ENCODE measurements around the gene GPR4. TPM values are rescaled to one million over a fixed set of nuclear protein-coding genes. Genes with fewer than 3 reads are reported as not detected.

GPR4 gene
- total RNA-seq, 1 donor from 2014 or later, result 0.48 TPM

DNA sequence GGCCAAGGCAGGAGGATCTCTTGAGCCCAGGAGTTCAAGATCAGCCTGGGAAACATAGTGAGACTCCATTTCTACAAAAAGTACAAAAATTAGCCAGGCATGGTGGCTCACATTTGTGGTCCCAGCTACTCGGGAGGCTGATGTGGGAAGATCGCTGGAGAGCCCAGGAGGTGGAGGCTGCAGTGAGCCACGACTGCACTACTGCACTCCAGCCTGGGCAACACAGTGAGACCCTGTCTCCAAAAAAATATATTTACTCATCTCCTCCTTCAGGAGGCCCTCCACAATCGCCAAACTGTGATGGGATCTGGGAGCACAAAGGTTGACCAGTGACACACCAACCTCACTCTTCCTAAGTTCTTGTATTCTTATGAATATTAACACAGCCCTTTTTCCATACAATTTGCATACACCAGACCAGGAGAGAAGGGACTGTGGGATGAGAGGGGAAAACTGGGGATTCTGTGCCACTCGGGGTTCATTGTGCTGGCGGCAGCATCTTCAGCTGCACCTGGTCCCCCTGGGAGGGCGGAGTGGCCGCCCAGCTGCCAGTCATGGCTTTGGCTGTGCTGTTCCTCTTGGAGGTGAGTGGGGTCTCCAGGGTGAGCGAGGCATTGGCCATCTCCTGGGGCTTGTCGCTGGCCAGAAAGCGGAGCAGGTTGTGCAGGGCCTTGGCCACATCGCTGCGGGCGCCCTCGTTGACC, 11.6 kb downstream of the GPR4 start:
- DNase-seq (ENCODE audit: low spot score), result no peak

DNA sequence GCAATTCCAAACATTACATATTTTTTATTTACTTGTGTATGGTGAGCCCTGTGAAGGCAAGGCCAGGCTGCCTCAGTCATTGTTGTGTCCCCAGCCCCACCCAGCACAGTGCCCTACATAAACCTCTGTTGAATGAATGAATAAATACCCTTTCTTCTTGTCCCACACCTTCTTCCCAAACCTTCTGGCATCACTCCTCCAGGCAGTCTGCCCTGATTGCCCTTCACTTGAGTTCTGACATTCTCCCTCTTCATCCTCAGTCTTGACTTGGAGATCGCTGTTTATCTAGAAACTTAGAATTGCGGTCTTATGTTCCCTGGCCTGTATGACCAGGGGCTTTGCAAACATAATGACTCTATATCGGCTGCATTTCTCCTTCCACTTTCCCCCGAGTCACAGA, 12.2 kb downstream of the GPR4 start:
- DNase-seq (ENCODE audit: low spot score), result no peak

DNA sequence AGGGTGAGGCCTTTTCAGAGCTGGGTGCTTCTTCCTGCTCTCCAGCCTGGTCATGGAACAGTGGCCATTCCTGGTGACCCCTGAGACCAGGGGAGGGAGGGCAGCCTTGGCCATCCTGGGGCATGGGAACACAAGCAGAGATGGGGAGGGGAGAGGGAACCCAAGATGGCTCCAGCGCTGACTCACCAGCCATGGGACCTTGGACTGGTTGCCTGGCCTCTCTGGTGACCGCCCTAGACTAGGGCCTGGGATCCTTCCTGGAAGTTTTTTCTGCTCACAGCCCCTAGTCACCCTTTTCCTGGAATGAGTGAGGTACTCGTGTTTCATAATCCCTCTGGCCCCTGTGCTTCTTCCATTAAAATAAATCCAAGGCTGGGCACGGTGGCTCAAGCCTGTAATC, 14.1 kb downstream of the GPR4 start:
- no peak for DNase-seq (ENCODE audit: low spot score)

DNA sequence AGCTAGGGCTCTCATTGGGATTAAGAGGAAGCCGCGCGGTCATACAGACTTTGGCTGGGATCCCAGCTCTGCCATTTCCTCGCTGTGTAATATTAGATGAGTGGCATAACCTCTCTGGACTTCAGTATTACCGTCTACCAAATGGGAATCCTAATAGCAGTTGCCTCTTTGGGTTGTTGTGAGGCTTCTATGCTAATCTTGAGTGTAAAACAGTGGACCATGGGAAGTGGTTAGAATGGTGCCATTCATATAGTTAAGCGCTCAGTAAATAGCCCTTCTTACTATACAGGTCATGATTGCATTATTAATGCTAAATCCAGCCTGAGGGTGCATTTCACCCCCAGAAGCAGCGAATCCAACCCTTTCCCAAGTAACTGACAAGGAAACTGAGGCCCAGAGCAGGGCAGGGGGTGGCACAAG, 16.8 kb downstream of the GPR4 start:
- no peak for DNase-seq (ENCODE audit: low spot score)

DNA sequence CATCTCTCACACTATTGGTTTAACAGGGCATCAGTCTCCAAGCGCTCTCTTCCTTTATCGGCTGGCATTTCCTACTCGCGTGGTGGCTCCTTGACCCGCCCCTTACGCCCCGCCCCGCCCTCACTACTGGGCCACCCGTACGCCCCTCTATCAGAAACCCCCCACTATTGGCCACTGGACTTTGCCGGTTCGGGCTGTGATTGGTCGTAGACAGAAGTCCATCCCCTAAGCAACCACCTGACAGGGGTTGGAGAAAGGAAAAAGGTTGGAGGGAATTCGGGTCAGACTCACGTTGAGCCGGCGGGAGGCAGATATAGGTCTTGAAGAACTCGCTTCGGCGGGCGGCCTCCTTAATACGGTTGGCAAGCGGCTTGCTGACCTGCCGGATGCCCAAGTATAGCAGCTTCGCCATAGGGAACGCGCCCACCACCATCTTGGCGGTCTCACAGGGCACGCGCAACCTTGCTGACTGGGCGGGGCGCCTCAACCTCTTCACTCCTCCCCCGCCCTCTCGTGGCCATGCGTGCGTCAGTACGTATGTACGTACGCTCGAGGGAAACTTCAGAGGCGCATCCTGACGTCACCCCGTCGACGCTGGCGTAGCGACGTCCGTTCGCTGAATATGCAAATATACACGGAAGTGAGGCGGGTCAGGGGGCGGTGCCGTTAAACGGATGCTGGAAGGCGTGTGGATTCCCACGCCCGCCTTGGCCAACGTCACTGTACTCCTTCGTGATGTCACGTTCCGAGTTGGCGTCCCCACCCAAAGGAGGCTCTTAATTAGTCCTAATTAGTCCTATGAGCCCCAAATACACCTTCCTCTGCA, 17.5 kb downstream of the GPR4 start, which contains the start of gene OPA3:
Gene OPA3, minus strand, starts transcription at position 471 of the 826 bp plus-strand sequence. Its CDS starts 38 bp downstream, at position 433.
- peak; percentile 100 for DNase-seq (ENCODE audit: low spot score)

DNA sequence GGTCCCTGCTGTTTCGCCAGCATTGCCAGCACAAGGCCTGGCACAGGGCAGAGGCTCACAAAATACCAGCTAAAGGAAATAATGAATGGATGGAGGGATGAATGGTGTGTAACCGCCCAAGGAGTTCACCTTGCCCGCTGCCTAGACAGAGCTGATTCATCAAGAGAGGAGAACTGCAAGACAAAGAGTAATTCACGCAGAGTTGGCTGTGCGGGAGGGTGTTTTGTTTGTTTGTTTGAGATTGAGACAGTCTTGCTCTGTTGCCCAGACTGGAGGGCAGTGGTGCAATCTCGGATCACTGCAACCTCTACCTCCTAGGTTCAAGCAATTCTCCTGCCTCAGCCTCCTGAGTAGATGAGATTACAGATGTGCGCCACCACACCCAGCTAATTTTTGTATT, 20.4 kb downstream of the GPR4 start:
- DNase-seq (ENCODE audit: low spot score), result no peak

DNA sequence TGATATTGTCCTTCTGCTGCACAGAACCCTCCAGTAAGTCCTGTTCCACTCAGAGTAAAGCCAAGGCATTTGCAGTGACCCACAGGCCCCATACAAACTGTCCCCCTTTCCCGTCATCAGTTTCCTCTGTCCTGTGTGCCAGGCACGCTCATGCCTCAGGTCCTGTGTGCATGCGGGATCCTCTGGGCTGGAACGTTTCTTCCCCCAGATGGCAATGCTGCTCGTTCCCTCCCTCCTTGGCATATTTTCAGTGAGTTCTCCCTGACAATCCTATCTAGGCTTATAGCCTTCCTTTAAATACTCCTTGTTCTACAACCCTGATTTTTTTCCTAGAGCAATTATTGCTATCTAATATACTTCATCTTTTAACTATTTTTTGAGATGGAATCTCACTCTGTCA, 23.2 kb downstream of the GPR4 start:
- peak; percentile 42 for DNase-seq (ENCODE audit: low spot score)

DNA sequence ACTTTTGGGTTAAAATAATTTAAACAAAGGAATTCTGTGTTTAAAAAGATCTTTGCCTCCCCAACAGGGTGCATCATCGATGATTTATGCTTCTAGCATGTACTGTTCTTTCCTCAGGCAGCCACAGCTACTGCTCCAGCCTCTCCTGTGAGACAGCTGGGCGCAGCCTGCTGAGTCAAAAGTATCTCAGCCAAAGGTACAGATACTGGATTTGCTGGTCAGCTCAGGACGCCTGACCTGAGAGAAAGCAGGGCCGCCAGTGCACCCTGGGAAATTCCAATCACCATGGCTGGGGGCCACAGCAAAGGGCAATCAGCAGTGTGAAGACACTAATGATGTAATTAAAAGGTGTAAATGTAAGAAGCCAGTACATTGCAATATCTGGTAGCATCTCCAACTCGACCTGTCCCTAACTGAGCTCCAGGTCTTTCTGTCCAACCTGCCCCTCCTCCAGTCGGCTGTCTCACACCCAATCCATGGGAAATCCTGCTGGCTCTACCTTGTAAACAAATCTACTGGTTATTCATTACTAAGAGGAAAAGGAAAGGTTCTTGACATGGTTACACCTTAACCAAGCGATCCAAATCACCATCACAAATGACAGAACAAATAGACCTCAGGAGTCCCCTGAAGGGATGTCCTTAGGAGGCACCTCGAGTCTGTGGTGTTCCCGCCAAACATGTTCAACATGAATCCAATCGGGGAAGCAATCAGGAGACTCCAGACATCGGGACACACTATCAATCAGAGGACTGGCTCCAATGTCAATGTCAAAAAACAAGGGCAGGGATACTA, 24.7 kb downstream of the GPR4 start:
- DNase-seq (ENCODE audit: low spot score), result peak; percentile 70

DNA sequence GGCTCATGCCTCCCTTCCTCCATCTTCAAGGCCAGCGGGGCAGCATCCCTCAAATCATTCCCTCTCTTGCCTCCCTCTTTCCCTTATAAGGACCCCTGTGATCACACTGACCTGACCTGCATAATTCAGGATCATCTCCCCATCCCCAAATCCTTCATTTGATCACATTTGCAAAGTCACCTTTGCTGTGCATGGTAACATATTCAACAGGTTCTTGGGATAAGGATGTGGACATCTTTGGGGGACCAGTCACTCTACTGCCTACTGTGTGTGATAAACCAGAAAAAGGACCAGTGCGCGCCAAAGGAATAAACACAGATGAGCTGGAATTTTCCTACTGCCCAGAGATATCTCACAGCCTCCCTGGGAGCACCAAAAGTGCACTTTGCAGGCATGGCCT, 25.3 kb downstream of the GPR4 start:
- no peak for DNase-seq (ENCODE audit: low spot score)

DNA sequence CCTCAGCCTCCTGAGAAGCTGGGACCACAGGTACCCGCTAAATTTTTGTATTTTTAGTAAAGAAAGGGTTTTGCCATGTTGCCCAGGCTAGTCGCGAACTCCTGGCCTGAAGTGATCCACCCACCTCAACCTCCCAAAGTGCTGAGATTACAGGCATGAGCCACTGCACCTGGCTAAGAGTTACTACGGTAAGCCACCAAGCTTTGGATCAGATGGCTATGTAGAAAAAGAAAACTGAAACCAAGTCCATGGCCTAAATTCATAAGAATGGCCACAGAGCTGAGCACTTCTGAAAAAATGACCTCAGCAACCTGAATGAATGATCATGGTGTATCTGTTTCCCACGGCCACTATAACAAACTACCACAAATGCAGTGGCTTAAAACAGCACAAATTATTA, 26.8 kb downstream of the GPR4 start:
- no peak for DNase-seq (ENCODE audit: low spot score)

DNA sequence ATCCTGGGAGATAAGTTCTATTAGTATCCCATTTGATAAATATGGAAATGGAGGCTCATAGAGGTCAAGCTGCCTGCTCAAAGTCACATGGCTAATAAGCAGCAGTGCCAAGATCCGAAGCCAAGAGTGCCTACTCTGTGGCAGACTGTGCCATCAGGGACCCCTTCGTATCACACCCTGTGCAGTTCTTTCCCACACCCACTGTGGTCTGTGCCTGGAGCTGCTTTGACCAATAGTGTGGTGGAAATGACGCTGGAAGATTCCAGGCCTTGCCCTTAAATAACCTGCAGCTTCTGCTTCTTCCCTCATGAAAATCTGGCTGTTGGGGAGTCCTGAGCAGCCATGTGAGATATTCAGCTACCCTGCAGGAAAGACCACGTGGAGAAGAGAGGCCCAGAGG, 27.5 kb downstream of the GPR4 start:
- no peak for DNase-seq (ENCODE audit: low spot score)

DNA sequence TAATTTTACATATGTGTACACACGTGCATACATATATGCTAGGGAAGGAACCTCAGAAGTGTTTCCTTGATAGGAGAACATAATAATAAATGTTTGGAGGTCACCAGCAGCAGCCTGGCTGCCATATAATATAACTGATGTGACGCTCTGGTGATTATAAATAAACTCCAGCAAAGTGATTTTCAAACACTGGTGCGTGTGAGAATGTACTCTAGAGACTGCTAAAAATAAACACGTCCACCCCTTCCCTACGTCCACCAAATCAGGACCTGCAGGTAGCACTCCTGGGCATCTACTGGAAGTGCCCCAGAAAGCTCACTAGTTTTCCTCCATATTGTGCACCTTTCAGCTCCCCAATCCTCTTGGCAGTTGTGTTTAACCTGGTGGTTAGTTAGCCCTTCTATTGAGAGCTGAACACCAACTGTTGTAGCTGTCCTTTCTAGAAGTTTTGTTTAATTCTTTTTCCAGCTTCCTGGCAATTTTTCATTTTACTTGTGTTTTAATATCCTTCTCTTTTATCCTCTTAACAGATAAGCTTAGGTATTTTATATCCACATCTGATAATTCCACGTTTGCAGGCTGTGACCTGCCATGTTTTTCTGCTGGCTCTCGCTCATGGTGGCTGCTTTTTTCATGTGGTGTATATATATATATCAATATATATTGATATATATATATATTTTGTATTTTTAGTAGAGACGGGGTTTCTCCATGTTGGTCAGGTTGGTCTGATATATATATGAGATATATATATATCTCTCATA, 30.4 kb downstream of the GPR4 start:
- no peak for DNase-seq (ENCODE audit: low spot score)

DNA sequence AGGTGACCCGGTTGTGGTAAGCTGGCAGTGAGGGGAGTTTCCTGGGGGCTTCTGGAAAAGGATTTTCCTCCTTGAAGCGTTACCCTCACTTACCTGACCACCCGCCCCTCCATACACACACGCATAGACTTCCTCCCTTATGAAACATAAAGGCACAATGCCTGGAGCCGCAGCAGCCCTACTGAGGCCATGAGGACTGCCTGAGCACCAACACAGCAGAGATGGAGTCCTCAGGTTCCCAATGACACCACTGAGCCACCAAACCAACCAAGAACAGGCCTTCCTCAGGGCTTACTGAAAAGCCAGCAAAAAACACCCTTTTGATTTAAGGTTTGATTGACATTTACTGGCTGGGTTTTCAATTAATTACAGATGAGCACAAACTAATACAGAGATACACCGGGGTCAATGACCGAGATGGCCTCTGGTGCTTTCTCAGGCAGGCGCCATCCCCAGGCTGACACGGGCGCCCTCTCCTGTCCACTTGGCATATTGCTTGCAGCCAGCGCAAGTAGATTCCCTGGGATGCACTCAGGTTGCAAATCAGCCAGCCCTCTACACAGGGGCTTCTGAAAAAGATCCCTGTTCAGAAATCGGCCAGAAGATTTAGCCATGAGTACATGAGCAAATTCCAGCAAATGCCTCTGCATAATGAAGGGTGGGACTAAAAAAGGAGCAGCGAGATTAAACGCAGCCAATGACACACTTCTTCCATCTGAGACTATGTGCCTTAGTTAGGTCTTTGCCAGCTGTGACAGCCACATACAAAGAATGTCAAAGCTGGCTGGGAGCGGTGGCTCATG, 32.2 kb downstream of the GPR4 start:
- no peak for DNase-seq (ENCODE audit: low spot score)

DNA sequence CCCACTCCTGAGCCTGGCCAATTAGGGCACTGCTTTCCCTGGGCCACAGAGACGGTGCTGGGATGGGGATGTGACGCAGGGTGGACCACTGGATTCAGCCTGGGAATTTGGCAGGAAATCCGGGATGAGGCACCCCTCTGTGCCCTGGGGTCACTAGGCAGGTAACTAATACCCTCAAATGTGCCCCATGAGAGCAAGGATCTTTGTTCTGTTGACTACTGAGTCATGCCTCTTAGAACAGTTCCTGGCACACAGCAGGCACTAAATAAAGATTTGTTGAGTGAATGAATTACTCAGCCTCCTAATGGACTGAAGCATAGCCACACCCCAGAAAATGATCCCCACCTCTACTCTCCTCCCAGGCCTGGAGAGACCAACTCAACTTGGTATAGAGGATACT, 33.3 kb downstream of the GPR4 start:
- no peak for DNase-seq (ENCODE audit: low spot score)

DNA sequence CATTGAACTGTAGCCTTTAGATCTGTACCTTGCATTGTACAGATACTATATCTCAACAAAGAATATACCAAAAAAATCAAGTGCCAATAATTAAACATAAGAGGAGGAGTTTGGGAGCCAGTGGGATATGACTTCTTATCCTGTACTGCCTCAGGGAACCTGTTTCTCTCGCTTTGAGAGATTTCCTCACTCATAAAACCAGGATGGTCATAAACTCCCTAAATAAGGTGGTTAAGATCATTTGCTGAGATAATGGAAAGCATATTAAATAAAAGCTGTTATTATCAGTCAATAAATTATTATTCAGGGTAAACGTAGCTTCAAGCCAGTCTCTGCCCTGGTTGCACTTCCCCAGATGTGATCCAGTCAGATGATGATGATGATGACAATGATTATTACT, 34.4 kb downstream of the GPR4 start:
- DNase-seq (ENCODE audit: low spot score), result no peak

DNA sequence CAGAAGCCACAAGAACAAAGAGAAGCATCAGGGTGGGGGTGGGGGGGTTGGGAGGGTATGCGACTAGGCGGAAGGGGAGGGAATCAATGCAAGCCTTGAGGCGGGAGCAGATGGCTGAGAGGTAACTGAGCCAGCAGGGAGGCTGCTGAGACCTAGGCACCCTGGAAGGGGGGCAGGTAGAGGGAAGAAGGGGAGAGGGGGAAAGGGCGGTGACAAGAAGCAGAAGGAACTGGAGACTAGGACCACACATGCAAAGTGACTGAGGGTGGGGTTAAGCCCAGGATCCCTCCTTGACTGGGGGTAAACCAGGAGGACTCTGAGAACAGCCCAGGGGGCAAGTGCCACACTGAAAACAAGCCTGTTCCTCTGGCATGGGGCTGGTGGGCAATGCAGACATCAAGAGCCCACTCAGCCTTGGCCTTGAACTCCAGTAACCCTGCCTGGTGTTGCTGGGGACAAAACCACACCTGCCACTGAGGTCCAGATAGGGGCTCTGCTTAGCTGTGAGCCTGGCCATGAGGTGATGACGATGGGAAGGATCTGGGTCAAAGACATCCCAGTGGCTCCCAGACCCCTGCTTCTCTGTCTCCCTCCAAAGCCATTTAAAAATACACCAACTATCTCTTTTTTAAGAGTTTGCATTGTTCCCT, 37.8 kb downstream of the GPR4 start:
- DNase-seq (ENCODE audit: low spot score), result no peak

DNA sequence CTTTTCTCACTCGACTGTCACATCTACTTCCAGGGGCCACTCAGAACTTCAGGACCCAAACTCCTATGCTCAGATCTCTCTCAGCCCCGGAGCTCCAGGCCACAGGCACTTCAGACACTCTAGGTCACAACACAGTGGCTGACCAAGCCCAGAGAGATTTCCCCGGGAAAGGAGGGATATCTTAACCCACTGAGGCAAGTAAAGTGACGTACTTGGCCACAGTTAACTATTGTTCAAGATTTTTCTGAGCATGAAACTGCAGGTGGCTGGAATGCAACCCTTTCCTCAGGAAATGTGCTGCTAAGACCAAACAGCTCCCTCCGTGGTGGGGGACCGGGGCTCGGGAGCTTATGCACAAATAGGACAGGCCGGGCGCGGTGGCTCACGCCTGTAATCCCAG, 41.3 kb downstream of the GPR4 start:
- DNase-seq (ENCODE audit: low spot score), result no peak

DNA sequence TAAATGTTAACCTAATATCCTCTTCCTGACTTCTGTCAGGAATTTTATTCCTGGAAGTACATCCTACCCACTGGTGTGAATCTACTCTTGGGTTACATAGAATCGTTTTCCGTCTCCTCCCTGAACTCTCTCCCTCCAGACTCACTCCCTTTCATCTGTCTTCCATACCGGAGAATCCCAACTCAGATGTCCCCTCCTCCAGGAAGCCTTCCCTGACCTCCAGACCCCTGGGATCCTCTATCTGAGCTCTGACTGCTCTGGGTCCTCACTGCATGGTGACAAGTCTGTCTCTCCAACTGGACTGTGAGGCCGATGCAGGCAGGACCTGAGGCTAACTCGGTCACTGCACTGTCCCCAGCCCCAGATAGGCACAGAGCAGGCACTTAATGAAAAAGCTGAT, 42.0 kb downstream of the GPR4 start:
- DNase-seq (ENCODE audit: low spot score), result no peak

DNA sequence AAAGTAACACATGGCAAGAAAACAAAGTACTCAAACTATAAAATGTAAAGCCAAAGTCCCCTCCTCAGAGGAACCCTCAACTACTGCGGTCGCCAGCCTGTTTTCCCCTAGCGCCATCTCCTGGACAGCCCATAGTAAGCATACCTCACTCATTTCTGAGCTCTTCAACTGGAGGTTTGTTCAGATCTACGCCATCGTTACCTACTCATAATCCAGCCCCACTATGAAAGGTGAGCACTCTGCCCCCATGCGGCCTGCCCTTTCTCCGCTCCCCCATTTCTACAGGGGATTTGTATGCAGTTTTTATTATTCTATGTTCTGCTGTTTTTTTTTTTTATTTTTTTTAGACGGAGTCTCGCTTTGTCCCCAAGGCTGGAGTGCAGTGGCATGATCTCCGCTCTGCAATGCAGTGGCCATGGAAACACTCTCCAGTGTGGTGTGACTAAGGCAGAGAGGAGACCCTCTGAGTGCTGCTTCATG, 43.6 kb downstream of the GPR4 start:
- DNase-seq (ENCODE audit: low spot score), result peak; percentile 20

DNA sequence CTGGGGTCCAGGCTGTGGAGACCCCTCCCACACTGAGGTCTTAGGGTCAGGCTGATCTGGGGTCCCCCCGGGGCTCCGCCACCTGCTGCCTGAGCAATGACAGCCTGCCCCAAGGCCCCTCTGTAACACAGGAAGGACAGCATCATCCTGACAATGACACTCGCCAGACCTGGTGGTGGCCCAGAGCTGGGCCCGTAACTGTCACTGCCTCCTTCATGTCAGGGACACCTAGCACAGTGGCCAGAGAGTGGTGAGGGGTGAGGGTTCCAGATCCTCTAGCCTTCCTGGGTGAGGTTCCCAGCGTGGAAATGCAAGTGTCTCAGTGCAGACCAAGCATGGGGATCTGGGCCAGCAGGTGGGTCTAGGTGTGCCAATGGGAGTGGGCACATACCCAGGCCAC, 45.2 kb downstream of the GPR4 start:
- DNase-seq (ENCODE audit: low spot score), result no peak
